HG03520 (cell line): ENCODE results near the gene LRRC2.
"Not testable (repeated sequence)": the region's sequence is repeated elsewhere in the genome, so short reads cannot be mapped to it uniquely, and the experiment has no call there.

Experiments
- ATAC-seq: cut with Tn5 transposase; IDR thresholded peaks from one replicate; pipeline ENCODE4 v1.9.1; 2021; ENCODE audit warnings: mild to moderate bottlenecking, moderate library complexity; ENCODE audit not compliant: unreplicated experiment

LRRC2 gene

DNA sequence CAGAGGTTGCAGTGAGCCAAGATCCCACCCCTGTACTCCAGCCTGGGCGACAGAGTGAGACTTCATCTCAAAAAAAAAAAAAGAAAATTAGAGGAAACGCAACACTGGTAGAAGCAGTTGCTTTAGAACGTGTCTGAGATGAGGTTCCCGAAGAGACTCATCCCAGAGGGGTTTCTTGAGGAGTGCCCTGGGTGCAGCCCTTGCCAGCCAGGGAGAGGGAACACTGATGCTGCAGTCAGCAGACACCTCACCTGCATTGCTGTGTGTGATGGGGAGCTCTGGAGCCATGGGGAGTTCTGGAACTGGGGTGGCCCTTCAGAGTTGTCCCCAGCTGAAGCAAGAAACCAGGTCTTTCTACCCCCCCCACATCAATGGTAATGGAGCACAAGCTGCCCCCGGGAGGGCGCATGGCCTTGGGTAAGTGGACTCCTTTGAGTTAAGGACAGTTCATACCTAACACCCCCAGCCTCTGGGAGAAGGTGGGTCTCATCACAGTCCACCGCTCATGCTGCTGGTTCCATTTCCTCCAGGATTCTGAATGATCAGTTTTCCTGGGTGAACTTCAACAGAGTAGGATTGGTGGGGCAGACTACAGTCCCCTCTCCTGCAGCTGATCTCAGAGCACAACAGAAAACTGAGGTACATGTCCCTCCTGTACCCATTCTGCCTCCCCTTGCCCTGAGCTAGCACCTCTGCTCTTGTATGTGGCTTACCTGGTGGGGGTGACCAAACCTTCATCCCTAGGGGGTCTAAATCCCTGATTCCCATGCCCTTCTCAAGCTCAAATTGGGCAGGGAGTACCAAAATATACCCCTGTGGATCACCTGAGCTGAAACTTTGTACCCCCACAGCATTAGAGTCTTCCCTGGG is 18.7 kb upstream of the LRRC2 start:
- no peak for ATAC-seq

DNA sequence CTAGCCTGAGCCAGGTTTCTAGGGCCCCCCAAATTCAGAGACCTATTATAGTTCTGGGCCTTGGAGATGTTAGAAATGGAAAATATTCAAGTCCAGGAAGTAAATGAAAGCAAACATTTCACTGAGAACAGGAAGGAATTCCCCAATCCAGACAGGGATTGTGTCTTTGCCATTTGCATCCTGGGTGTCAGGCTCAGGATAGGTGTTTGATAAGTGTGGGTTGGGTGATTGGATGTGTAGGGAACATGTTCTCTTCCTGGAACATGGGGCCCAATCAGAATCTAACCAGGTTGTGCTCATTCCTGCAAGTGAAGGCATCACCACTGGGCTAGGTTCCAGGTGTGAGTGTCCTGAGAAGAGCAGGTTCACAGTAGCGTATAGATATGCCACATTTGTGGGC is 14.6 kb upstream of the LRRC2 start:
- no peak for ATAC-seq

DNA sequence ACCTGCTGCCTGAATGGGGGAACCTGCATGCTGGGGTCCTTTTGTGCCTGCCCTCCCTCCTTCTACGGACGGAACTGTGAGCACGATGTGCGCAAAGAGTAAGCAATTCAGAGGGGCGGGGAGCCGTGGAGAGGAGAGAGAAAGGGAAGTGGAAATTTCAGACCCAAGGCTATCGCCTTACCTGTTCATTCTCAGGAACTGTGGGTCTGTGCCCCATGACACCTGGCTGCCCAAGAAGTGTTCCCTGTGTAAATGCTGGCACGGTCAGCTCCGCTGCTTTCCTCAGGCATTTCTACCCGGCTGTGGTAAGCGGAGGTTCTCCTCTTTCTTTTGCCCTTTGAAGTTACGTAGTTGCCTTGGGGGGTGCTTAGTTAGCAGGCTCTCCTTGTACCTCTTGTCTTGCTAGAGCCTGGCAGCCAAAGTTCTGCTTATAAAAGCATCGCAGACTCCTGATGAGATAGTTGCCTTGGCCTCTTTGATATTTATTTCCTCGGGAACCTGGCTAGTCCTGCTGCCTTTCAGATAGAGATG is 13.7 kb upstream of the LRRC2 start:
- no peak for ATAC-seq

- ATAC-seq, result no peak
These were observed 13.1 kb upstream of the LRRC2 start for GRCh38 chr3:46578973-46579755.

DNA sequence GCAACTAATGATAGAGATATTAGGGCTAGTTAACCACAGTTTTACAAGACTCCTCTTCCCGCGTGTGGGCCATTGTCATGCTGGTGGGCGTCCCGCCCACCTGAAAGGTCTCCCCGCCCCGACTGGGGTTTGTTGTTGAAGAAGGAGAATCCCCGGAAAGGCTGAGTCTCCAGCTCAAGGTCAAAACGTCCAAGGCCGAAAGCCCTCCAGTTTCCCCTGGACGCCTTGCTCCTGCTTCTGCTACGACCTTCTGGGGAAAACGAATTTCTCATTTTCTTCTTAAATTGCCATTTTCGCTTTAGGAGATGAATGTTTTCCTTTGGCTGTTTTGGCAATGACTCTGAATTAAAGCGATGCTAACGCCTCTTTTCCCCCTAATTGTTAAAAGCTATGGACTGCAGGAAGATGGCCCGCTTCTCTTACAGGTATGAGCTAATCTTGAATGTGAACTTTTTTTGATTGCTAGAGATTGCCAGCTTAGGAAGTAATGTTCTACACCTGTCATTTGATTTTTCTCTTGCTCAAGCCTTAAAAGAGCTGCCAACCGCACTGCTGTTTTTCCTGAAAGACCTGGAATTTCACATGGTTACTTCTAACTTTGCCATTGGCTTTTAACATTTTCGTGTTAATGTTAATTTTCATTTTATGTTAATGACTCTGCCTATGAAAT is 11.6 kb upstream of the LRRC2 start:
- not testable (repeated sequence) for ATAC-seq

DNA sequence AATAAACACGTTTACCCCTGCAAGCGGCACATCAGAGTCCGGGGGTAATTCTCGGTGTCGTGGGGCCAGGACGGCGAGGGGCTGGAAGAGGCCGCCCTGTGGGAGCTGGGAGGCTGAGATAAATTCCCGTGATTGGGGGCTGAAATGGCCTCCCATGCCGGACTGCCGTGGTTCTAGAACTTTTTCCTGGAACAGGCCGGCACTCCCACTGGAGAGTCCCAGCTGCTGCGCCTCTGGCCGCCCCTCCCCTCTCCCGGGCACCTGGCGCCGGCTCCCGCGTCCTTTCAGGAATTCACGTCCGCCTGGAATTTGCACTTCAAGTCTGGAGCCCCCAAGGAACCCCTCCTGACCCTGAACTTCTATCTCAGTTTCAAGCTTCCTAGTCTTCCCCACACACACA is 10.8 kb upstream of the LRRC2 start:
- ATAC-seq, result no peak

GRCh38 chr3:46576386-46576785 is 10.3 kb upstream of the LRRC2 start:
- no peak for ATAC-seq

DNA sequence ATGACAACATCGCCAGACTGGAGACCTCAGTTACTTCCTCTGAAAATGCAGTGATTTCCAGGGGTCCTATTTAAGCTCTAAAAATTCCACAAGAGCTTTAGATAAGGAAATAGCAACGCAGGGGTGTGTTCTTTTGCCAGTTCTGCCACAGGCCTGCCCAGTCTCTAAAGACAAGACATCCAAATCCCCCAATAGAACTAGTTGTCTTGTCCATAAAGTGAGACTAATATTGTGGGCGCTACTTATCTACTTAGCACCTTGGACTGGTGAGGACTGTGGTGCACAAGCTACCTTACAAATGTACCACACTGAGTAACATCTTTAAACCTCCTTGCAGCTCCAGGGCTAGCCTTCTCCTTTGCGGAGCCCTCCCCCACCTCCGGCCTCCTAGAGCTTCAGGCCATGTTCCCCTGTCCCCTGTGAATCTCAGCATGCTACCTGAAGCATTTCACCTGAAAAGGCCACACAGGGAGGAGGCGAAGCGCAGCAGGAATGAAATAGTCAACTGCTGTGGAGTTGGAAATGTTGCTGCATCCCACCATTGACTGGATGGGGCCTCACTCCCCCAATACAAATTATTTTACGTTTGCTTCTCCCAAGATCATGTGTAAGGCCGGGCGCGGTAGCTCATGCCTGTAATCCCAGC is 9.6 kb upstream of the LRRC2 start:
- no peak for ATAC-seq

DNA sequence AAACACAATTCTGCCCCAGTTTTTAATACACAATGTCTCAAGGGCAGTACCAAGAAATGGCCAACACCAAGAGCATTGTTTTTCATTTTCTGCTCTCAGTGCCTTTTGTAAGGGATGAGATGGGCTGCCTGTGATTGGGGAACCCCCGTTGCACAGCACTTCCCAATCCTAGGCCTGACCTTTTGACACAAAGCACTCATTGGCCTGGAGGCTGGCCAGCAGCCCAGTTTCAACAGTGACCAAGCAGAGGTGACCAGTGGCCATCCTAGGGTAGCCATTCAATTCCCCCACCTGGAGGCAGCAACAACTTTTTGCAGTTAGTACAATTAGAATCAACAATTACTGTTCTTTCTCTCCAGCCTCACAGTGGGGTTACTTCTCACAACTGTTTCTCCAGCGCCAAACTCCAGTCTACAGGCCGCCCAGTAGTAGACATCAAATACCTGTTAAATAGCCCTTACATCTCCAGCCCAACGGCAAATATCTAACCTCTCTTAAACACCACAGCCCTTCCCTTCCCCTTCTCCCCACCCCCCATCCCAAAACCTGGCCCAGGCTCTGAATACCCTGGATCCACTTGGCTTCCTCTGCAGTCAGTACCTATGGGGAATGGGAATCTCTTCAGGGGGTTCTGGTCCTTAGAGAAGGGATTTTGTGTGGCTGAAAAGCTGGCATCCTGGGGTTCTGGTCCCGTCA is 8.9 kb upstream of the LRRC2 start:
- ATAC-seq, result no peak

DNA sequence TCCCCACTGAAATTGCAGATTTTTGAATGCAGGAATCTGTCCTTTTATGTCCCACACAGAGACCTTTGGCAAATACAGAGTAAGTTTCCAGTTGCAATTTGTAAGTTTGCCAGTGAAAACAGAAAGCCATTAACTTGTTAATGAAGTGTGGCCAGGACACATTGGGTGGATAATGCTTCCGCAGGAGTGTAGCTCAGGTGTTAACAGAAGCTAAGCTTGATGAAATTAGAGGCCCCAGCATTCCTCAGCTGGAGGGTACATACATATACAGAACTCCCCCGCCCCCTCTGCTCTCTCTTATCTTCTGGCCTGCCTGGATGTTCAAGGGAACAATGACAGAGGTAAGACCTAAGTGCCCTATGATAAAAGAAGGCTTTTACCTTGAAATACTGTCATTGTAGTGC is 8.1 kb upstream of the LRRC2 start:
- ATAC-seq, result no peak

DNA sequence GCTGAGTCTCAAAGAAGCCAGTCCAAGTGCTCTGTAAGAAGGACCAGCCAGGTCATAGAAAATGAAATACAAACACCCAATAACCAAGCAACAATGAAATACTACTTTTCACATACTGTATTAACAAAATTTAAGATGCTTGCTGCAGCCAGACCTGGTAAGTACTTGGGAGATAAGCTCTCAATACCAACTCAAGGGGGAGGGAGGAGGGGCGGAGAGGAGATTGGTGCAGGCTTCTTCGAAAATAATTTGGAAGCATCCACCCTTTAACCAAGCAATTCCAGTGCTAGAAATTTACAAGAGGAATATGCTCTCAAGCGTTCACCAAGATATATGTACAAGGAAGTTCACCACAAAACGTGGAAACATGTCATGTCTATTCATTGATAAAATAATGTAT is 7.6 kb upstream of the LRRC2 start:
- no peak for ATAC-seq

GRCh38 chr3:46571684-46572083 is 5.6 kb upstream of the LRRC2 start:
- no peak for ATAC-seq

GRCh38 chr3:46565607-46566039 is 479 bp downstream of the LRRC2 start:
- no peak for ATAC-seq

DNA sequence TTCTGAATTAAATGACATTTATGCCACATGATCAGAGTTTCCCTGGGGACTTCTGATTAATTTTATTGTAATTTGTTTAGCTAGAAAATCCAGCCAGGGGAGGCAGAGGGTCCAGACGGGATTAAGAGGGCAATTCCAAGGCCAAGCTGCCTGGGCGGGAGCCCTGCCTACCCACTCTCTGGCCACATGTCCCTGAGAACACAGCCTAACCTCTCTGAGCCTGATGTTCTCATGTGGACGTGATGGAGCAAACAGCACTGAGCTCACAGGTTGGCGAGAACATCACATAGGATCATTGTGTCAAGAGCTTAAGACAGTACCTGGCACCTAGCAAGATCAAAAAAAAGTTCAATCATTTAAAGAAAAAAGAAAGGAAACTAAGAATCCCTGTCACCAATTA is 1.0 kb downstream of the LRRC2 start:
- no peak for ATAC-seq

DNA sequence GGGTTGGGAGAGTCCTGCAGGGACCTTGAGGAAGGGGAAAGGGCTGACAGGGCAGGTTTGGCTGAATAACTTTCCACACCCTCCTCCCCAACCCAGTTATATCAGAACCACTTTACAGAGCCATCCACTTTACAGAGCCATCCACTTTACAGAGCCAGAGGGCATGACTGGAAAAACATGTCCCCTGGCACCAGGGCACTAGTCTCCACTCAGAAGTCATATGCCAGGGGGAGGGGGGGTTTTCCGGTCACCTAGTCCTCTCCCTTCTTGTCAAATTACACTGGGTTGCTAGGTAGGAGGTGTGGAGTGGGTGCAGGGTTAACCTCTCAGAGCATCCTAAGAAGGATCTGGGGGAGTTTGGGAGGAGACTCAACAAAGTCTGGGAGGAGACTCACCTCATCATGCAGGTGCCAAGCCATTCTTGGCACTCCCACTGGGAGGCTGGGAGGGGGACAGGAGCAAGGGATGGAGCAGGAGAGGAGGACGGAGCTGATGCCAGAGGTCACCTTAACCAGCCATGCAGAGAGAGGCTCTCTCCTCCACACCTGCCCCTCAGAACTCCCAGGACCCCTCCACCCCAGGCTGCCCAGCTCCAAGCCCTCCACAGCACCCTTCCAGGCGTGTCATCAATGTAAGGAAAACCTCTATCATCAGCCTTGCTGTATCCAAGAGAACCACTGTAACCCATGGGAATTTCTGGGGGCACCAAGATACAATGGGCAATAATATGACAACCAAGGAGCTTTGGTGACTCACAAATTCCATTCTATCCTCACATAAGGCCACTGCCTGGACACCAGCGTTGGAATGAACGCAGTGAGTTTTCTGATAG is 1.7 kb downstream of the LRRC2 start:
- no peak for ATAC-seq

GRCh38 chr3:46561951-46562350 is 4.2 kb downstream of the LRRC2 start:
- ATAC-seq, result no peak

GRCh38 chr3:46561511-46561910 is 4.6 kb downstream of the LRRC2 start:
- no peak for ATAC-seq

DNA sequence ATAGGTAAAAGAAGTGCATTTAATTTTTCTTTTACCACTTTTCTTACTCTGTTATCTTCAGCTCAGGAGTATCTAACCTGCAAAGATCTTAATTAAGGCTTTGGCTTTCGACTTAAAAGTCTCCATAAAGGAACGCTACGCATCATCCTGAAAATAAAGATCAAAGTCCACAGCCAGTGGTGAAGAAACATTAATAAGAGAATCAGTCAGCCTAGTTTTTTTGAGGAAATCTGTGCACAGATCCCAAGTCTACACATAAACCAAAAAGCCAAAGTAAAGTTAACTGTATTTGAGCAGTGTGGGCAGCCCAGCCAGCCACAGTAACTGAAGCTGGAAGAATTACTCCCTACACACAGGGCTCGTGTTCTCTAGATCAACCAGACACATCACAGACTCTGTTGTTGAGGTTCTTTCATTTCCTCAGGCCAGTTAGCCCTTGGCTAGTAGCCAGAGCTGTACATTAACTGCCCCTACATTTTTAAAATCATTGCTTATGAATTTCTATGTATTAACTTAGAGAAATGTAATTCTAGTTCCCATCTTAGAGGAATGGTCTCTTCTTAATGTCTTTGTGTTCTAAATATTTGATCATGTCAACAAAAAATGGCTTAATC is 6.9 kb downstream of the LRRC2 start:
- ATAC-seq, result no peak
